ENCODE results near the gene SNX2. TPM values are rescaled to one million over a fixed set of nuclear protein-coding genes. Genes with fewer than 3 reads are reported as not detected.

Gene SNX2
- total RNA-seq, 1 donor from 2014 or later, result 88.5 TPM

Other genes with a start within 250 kb of the SNX2 start
- gene SNX24, start 70.5 kb downstream of the SNX2 start, total RNA-seq, result 3.4 and 6.5 TPM in 2 replicates

All from lung microvascular endothelial cell (primary cell).